GM23248 (cell line): ENCODE results near the gene NFIC. TPM values are rescaled to one million over a fixed set of nuclear protein-coding genes. Genes with fewer than 3 reads are reported as not detected.
"Not testable (repeated sequence)": the region's sequence is repeated elsewhere in the genome, so short reads cannot be mapped to it uniquely, and the experiment has no call there.

Experiments used
- DNase-seq: peaks from one replicate; pipeline ENCODE4 v3.0.0-alpha.2; 2015
- H2AFZ ChIP-seq: fragments of 200-600 bp; sonication (generic); 2 replicates; pipeline ENCODE4 v1.6.1; 2016; ENCODE audit warnings: antibody characterized with exemption
- H3F3A ChIP-seq: fragments of 200-600 bp; sonication (generic); 2 replicates; pipeline ENCODE4 v1.6.1; 2016; ENCODE audit warnings: mild to moderate bottlenecking, antibody characterized with exemption, mixed run types; ENCODE audit not compliant: insufficient read depth
- H3K27ac ChIP-seq: fragments of 200-600 bp; sonication (generic); 2 replicates; pipeline ENCODE4 v1.5.1; 2016; ENCODE audit warnings: mild to moderate bottlenecking
- H3K27me3 ChIP-seq: fragments of 200-600 bp; sonication (generic); replicated peaks from 2 replicates; pipeline ENCODE4 v1.6.1; 2016; ENCODE audit warnings: mild to moderate bottlenecking; ENCODE audit not compliant: insufficient read depth
- H3K36me3 ChIP-seq: fragments of 200-600 bp; sonication (generic); 2 replicates; pipeline ENCODE4 v1.6.1; 2016; ENCODE audit warnings: low read depth, mild to moderate bottlenecking
- H3K4me1 ChIP-seq: fragments of 200-600 bp; sonication (generic); 2 replicates; pipeline ENCODE4 v1.6.1; 2016; ENCODE audit warnings: mild to moderate bottlenecking; ENCODE audit not compliant: insufficient read depth
- H3K4me2 ChIP-seq: fragments of 200-600 bp; sonication (generic); one replicate; pipeline ENCODE4 v1.6.1; 2016; ENCODE audit warnings: mild to moderate bottlenecking; ENCODE audit not compliant: unreplicated experiment
- H3K4me3 ChIP-seq: fragments of 200-600 bp; sonication (generic); 2 replicates; pipeline ENCODE4 v1.5.1; 2016; ENCODE audit warnings: mild to moderate bottlenecking
- H3K79me2 ChIP-seq: fragments of 200-600 bp; sonication (generic); 2 replicates; pipeline ENCODE4 v1.6.1; 2016; ENCODE audit warnings: mild to moderate bottlenecking; ENCODE audit not compliant: insufficient read depth
- H3K9ac ChIP-seq: fragments of 200-600 bp; sonication (generic); 2 replicates; pipeline ENCODE4 v1.6.1; 2016; ENCODE audit warnings: mild to moderate bottlenecking
- H3K9me2 ChIP-seq: fragments of 200-600 bp; sonication (generic); 2 replicates; pipeline ENCODE4 v1.6.1; 2016; ENCODE audit warnings: mixed run types, mild to moderate bottlenecking, moderate library complexity; ENCODE audit not compliant: insufficient read depth
- H3K9me3 ChIP-seq: fragments of 200-600 bp; sonication (generic); one replicate; pipeline ENCODE4 v1.6.1; 2017; ENCODE audit warnings: low read depth
- H4K20me1 ChIP-seq: fragments of 200-600 bp; sonication (generic); 2 replicates; pipeline ENCODE4 v1.6.0; 2016; ENCODE audit not compliant: insufficient read depth
- EZH2 ChIP-seq: fragments of 200-600 bp; sonication (generic); IDR thresholded peaks from 2 replicates; pipeline ENCODE4 v1.6.1; 2018; ENCODE audit warnings: antibody characterized with exemption, mild to moderate bottlenecking; ENCODE audit not compliant: insufficient read depth, poor library complexity, severe bottlenecking
- EZH2phosphoT487 ChIP-seq: fragments of 200-600 bp; sonication (generic); IDR thresholded peaks from 2 replicates; pipeline ENCODE4 v1.6.1; 2018; ENCODE audit warnings: antibody characterized with exemption, moderate library complexity, mild to moderate bottlenecking, low read depth; ENCODE audit not compliant: insufficient read depth
- WGBS, 2 experiments: methylation state at CpG; one replicate each; pipeline ENCODE4 v1.1.6; 2015 to 2017; ENCODE audit warnings: low lambda C conversion rate in 2 of 2, low coverage in 1 of 2; ENCODE audit errors: missing lambda C conversion rate in 2 of 2; 5-methylcytosine and 5-hydroxymethylcytosine counted together
- in situ Hi-C: fragments of 300-500 bp; cut with MboI; formaldehyde crosslinking; loops from 2 replicates; pipeline ENCODE4 v1.15.0; 2020
- polyA plus RNA-seq: library from polyadenylated mRNA; unstranded; fragments of >200 nt; fragmentation: Nextera tagmentation; extraction: Ambion mirVana; gene quantifications from 2 replicates; pipeline ENCODE4 v1.2.1, GENCODE V29; 2016
- total RNA-seq: library from RNA; depleted of rRNA; stranded (reverse); fragments of >200 nt; shearing (Covaris generic); gene quantifications from 2 replicates; pipeline ENCODE4 v1.2.3, GENCODE V29; 2014

NFIC gene
- total and polyA plus RNA-seq, 2 experiments from 2014 or later: 50.4 to 108 TPM

DNA sequence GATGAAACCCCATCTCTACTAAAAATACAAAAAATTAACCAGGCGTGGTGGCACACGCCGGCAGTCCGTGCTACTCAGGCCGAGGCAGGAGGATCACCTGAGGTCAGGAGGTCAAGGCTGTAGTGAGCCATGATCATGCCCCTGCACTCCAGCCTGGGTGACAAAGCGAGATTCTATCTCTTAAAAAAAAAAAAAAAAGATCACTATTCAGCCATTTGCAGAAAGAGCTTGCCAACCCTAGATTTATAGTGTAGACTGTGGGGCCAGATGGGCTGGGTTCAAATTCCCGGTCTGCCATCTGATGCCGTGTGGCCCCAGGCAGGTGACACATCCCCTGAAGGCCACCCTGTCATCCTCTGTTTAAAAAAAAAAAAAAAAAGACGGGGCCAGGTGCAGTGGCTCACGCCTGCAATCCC lies 85.1 kb downstream of the NFIC start:
- Histone ChIP-seq H4K20me1 (0 out of 2 replicates have a peak, but pooled peaks cover 4% of the 10 kb centered on the region), H3K79me2 (peaks cover 74% of the 10 kb centered on the region), H3K27me3 (no peaks in the 10 kb centered on the region), H3K36me3 (peaks cover 38% of the 10 kb centered on the region), H3K9ac (peak overlapping the region; percentile 75), H3K4me3 (no peak overlapping the region), H2AFZ (no peak overlapping the region), H3F3A (peaks cover 32% of the 10 kb centered on the region), H3K9me3 (no peaks in the 10 kb centered on the region), H3K27ac (peak overlapping the region; percentile 97), H3K4me2 (peak overlapping the region; percentile 57), H3K4me1 (peaks cover 15% of the 10 kb centered on the region), H3K9me2 (no peaks in the 10 kb centered on the region)
- peak; percentile 39 for DNase-seq
- in situ Hi-C loops: no loop called here
- WGBS, 2 experiments: 35 to 36% methylated on average over 10 of the region's 10 CpGs
- TF ChIP-seq EZH2 (no peak), EZH2phosphoT487 (no peak)

GRCh38 chr19:3452171-3452941 lies 86.0 kb downstream of the NFIC start:
- in situ Hi-C loops: no loop called here

DNA sequence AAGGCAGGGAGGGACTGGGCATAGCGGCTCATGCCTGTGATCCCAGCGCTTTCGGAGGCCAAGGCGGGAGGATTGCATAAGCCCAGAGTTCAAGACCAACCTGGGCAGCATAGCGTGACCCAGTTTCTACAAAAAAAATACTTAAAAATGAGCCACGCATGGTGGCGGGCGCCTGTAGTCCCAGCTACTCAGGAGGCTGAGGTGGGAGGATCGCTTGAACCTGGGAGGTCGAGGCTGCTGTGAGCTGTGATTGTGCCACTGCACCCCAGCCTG lies 86.5 kb downstream of the NFIC start:
- Histone ChIP-seq H3K79me2 (peaks cover 71% of the 10 kb centered on the region), H3K27ac (peak overlapping the region; percentile 97), H3F3A (peaks cover 32% of the 10 kb centered on the region), H3K4me1 (peaks cover 18% of the 10 kb centered on the region), H3K36me3 (peaks cover 37% of the 10 kb centered on the region)
- 92 to 93% methylated on average over 10 of the region's 10 CpGs for WGBS, 2 experiments
- in situ Hi-C loops, H3K9me2 ChIP-seq, H4K20me1 ChIP-seq, H3K4me2 ChIP-seq, H3K9me3 ChIP-seq, H3K9ac ChIP-seq, DNase-seq, H3K4me3 ChIP-seq, H3K27me3 ChIP-seq, H2AFZ ChIP-seq: not testable (repeated sequence)

More at GRCh38 chr19:3452171-3452941, 86.0 kb downstream of the NFIC start:
- Histone ChIP-seq H3K4me2 (peak overlapping the region; percentile 57), H2AFZ (no peak overlapping the region), H3K36me3 (peaks cover 37% of the 10 kb centered on the region), H3K4me3 (no peak overlapping the region), H3K9ac (peak overlapping the region; percentile 75), H3K27me3 (no peaks in the 10 kb centered on the region), H3K27ac (peak overlapping the region; percentile 97), H3F3A (peaks cover 32% of the 10 kb centered on the region), H3K9me2 (no peaks in the 10 kb centered on the region), H4K20me1 (0 out of 2 replicates have a peak, but pooled peaks cover 4% of the 10 kb centered on the region), H3K9me3 (no peaks in the 10 kb centered on the region), H3K79me2 (peaks cover 73% of the 10 kb centered on the region), H3K4me1 (peaks cover 15% of the 10 kb centered on the region)
- WGBS, 2 experiments: 89 to 90% methylated on average over 32 to 38 of the region's 38 CpGs
- DNase-seq: no peak
- no peak for TF ChIP-seq EZH2
- no peak for TF ChIP-seq EZH2phosphoT487

- peaks cover 68% of the 10 kb centered on the region for H3K79me2 ChIP-seq
- in situ Hi-C loops: no loop called here
- H3K9ac ChIP-seq: no peak overlapping the region
- no peak overlapping the region for H3K4me3 ChIP-seq
- H3K9me2 ChIP-seq: no peaks in the 10 kb centered on the region
- no peak for DNase-seq
- H3K4me2 ChIP-seq: no peak overlapping the region
- TF ChIP-seq EZH2 (no peak), EZH2phosphoT487 (no peak)
- H3K9me3 ChIP-seq: no peaks in the 10 kb centered on the region
- no peaks in the 10 kb centered on the region for H3K27me3 ChIP-seq
- peaks cover 28% of the 10 kb centered on the region for H3K4me1 ChIP-seq
- H3F3A ChIP-seq: peaks cover 39% of the 10 kb centered on the region
- 0 out of 2 replicates have a peak, but pooled peaks cover 4% of the 10 kb centered on the region for H4K20me1 ChIP-seq
- H3K36me3 ChIP-seq: peaks cover 35% of the 10 kb centered on the region
- H2AFZ ChIP-seq: no peak overlapping the region
- 88 to 95% methylated on average over 12 to 24 of the region's 25 CpGs for WGBS, 2 experiments
- no peak overlapping the region for H3K27ac ChIP-seq
These were observed 87.5 kb downstream of the NFIC start for GRCh38 chr19:3453840-3454239.
